Brain microvascular endothelial cell (primary cell): ENCODE results near the gene RPL21.

ENCODE experiments used
- DNase-seq: peaks from one replicate; pipeline ENCODE4 v3.0.0-alpha.2; 2020
- H3K27ac ChIP-seq: fragments of 250-450 bp; sonication (Bioruptor Pico); 2 replicates; pipeline ENCODE4 v1.5.1; 2020; ENCODE audit warnings: mild to moderate bottlenecking, moderate library complexity
- H3K27me3 ChIP-seq: fragments of 250-450 bp; sonication (Bioruptor Pico); replicated peaks from 2 replicates; pipeline ENCODE4 v1.5.1; 2020; ENCODE audit warnings: mild to moderate bottlenecking
- H3K36me3 ChIP-seq: fragments of 250-450 bp; sonication (Bioruptor Pico); replicated peaks from 2 replicates; pipeline ENCODE4 v1.5.1; 2020; ENCODE audit warnings: mild to moderate bottlenecking
- H3K4me3 ChIP-seq: 2 replicates; pipeline ENCODE4 v1.5.1; 2011; ENCODE audit warnings: low read depth, mild to moderate bottlenecking, control low read depth, low read length, moderate library complexity
- in situ Hi-C: cut with HindIII; loops from 2 replicates; pipeline ENCODE4 v1.10.0; 2017; ENCODE audit warnings: low sequenced_read_pairs, low pct_ligation_motif_present
- TF ChIP-seq, protein P1 (sequence below): IDR thresholded peaks from 2 replicates; pipeline ENCODE4 v1.5.1; 2011; ENCODE audit warnings: low read depth, mild to moderate bottlenecking, moderate library complexity, low read length, control low read depth, inconsistent platforms; ENCODE audit errors: missing control alignments

The RPL21 gene

DNA sequence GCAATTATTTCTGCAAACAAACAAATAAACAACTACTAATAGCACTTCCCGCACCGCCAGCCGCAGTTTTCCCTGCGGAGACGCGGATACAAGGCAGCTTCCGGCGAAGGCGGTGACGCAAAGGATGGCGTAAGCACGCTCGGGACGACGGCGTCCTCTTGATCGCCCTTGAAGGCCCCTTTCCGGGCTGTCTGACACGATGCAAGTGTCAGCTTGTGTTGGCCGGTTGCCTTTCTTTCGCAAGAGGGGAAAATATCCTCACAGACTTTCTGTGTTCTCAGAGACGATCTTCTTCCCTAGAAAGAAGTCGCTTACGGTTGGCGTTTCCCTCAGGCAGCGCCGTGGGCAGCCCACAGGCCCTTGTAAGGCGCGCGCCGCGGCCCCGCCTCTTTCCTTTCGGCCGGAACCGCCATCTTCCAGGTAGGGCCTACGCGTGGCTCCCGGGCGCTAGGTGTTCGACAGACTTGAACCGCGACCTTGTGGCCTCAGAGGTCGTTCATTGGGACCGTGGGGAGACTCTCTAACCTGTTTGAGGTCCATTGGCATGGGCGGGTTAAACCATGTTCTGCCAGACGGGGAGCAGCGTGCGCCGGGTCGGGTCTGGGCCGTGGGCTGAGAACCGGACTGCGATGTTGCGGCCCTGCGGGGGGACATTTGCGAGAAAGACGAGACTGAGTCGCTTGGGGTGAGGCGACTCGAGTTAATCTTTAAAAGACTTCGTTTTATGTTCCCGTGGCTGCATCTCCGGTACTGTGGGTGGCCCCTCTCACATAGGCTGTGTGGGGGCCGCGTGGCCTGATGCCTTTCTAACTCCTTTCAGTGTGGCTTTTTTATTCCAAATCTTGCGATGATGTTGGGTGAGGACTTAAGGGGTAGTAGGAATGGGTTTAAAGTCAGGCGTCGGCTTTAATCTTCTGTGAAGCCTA, at the start of gene RPL21:
RPL21 (plus strand) TSS at position 393 of the 926 bp plus-strand sequence. CDS start 2,219 bp downstream, outside the sequence.
- peak within 1 kb of the TSS; percentile 99 for H3K4me3 ChIP-seq
- in situ Hi-C loops = no loop called here
- peak; percentile 94 for DNase-seq
- TF ChIP-seq, protein P1, sequence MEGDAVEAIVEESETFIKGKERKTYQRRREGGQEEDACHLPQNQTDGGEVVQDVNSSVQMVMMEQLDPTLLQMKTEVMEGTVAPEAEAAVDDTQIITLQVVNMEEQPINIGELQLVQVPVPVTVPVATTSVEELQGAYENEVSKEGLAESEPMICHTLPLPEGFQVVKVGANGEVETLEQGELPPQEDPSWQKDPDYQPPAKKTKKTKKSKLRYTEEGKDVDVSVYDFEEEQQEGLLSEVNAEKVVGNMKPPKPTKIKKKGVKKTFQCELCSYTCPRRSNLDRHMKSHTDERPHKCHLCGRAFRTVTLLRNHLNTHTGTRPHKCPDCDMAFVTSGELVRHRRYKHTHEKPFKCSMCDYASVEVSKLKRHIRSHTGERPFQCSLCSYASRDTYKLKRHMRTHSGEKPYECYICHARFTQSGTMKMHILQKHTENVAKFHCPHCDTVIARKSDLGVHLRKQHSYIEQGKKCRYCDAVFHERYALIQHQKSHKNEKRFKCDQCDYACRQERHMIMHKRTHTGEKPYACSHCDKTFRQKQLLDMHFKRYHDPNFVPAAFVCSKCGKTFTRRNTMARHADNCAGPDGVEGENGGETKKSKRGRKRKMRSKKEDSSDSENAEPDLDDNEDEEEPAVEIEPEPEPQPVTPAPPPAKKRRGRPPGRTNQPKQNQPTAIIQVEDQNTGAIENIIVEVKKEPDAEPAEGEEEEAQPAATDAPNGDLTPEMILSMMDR = no peak
- peak within 1 kb of the TSS; percentile 99 for H3K27ac ChIP-seq
- H3K36me3 ChIP-seq = peaks cover 25% of the 10 kb centered on the region
- no peaks in the 10 kb centered on the region for H3K27me3 ChIP-seq

DNA sequence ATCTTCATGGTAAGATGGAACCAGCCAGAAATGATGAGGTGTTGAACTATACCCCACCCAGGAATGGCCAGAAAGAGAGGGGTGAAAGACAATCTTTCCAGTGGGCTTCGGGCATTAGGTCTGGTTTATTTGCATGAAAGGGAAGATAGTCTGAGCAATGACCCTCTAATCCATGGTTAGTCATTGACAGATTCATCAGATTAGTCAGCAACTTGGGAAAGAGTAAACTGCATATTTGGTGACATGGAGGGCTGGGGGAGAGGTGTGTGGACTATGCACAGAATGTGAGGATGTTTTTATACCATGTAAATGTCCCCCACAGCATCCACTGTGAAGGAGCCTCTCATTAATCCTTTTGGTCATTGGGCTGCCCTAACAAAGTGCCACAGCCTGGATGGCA, 49.7 kb upstream of the RPL21 start:
- in situ Hi-C loops = no loop called here
- DNase-seq = no peak
- no peaks in the 10 kb centered on the region for H3K36me3 ChIP-seq
- no peaks in the 10 kb centered on the region for H3K27me3 ChIP-seq
- no peak overlapping the region for H3K4me3 ChIP-seq
- TF ChIP-seq, protein P1 = no peak
- no peak overlapping the region for H3K27ac ChIP-seq

DNA sequence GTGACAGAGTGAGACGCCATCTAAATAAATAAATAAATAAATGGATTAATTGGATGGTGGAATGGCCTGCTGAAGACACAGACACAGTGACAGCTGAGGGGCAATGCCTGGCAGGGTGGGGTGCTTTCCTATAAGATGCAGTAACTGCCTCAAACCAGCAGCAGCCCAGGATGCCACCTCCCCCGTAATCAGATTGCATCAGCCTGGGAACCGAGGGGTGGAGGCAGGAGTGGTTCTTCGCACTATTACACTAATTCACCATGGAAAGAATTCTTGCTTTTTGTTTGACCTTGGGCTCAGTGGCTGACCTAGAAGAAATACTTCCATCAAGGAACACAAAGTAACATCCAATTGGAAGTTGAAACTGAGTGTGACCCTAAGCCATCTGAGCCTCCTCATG, 48.2 kb upstream of the RPL21 start:
- TF ChIP-seq, protein P1 = no peak
- no peaks in the 10 kb centered on the region for H3K27me3 ChIP-seq

DNA sequence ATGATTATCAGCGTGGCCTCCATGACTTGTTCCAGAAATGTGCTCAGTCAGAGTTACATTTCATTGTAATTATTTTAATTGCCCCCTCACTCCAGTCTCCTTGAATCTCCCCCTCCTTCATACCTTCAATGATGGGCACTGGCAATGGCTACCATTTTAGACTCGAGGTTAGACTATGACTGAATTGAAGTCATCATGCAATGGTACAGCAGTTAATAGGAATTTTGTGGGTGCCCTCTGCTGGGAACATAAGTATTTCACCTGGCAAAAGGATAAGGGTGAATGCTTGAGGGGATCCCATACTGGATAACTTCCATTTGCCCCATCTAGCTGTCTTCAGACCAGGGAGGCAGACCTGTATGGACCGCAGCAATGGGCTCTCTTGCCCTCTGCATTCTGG, 47.5 kb upstream of the RPL21 start:
- in situ Hi-C loops = no loop called here
- TF ChIP-seq, protein P1 = peak; percentile 45
- Histone ChIP-seq H3K4me3 (no peak overlapping the region), H3K27me3 (no peaks in the 10 kb centered on the region), H3K36me3 (no peaks in the 10 kb centered on the region), H3K27ac (no peak overlapping the region)
- no peak for DNase-seq

More for the DNA sequence above, 48.2 kb upstream of the RPL21 start:
- H3K27ac ChIP-seq = no peak overlapping the region
- H3K36me3 ChIP-seq = no peaks in the 10 kb centered on the region
- no peak for DNase-seq
- H3K4me3 ChIP-seq = no peak overlapping the region
- in situ Hi-C loops = no loop called here

DNA sequence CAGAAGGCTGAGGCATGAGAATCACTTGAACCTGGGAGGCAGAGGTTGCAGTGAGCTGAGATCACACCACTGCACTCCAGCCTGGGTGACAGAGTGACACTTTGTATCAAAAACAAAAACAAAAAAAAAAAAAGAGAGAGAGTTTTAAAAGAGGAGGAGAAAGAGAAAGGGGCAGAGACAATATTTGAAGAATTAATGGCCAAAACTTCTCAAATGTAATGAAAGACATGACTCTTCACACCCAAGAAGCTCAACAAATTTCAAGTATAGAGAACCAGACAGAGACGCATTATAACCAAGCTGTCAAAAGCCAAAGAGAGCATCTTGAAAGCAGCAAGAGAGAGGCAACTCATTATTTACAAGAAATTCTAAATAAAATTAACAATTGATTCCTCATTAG, 42.8 kb upstream of the RPL21 start:
- Histone ChIP-seq H3K27ac (no peak overlapping the region), H3K27me3 (no peaks in the 10 kb centered on the region), H3K4me3 (no peak overlapping the region), H3K36me3 (no peaks in the 10 kb centered on the region)
- in situ Hi-C loops = no loop called here
- DNase-seq = no peak
- TF ChIP-seq, protein P1 = no peak
